ENCODE results near the gene EVI5L.

The EVI5L gene

GRCh38 chr19:7910321-7911161 is 80.5 kb downstream of the EVI5L start:
- FAIRE-seq (no peak), DNase-seq (ENCODE audit: low spot score) (no peak)

- FAIRE-seq (no peak), DNase-seq (ENCODE audit: low spot score) (no peak)
These were observed 81.6 kb downstream of the EVI5L start for GRCh38 chr19:7911508-7912143.

DNA sequence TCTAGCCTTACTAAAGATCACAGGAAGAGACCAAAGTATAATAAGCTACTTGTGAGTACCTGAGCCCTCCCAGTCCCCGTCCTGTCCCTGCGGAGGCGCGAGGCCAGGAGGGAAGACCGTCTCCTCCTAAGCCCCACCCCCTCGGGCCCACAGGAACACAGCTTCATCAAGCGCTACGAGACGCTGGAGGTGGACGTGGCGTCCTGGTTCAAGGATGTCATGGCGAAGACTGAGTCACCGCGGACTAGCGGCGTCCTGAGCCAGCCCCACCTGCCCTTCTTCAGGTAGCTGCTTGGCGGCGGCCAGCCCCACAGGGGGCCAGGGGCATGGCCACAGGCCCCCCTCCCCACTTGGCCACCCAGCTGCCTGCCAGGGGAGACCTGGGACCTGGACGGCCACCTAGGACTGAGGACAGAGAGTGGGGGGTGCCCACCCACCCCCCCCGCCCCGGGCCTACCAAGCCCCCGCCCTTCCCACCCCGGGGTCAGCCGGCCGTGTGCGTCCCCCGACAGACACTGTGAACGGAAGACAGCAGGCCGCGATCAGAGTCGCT is 82.2 kb downstream of the EVI5L start:
- no peak for FAIRE-seq
- DNase-seq (ENCODE audit: low spot score), result no peak

DNA sequence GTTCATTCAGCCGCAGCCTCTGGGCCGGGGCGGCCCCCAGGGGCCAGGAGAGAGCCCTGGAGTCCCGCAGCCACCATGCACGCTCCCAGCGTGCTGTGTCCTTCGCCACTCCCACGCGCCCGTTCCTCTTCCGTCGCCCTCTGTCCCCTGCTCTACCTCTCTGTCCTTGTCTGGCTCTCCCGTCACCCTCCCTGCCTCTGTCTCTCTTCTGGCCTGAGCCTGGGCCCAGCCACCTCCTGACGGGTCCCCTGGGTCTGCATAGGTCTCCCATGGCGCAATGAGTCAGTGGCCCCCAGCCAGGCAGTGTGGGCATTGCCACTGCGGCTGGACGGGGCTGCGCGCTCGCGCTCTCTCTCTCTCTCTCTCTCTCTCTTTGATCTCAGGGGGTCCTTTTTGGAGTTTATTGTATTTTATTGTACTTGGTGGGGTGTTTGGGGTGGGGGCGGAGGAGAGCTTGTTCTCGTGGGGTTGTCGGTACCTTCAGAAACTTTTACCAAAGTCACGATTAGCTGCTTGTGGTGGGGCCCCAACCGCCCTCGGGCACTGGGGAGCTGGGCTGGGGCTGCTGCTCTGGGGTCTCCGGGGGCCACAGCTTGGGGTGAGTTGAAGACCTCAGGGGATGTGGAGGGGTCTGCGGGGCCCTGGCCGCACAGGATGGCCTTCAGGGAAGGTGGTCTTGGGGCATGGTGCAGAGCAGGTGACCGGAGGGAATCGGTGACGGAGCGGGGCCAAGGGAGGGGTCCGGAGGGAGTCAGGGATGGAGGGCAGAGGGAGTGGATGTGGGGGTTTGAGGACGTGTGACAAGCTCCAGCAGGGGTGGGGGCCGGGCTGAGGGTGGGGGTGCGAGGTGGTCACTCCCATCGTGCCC is 82.9 kb downstream of the EVI5L start:
- no peak for FAIRE-seq
- no peak for DNase-seq (ENCODE audit: low spot score)

- no peak for DNase-seq (ENCODE audit: low spot score)
- no peak for FAIRE-seq
These were observed 83.6 kb downstream of the EVI5L start for GRCh38 chr19:7913652-7914051.

DNA sequence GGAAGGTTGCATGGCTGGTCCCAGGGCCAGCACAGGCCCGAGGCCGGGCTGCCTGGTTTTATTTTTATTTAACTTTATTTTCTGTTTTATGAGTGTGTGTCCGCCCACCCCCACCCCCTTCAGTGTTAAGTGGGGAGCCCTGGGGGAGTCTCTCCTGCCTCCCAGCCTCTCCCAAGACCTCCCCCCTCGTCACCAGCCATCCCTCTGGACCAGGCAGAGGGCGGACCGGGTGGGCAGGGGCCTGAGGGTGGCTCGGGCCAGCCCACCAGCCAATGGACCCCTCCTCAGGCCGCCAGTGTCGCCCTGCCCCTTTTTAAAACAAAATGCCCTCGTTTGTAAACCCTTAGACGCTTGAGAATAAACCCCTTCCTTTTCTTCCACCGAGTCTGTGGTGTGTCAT is 84.1 kb downstream of the EVI5L start:
- no peak for FAIRE-seq
- DNase-seq (ENCODE audit: low spot score), result no peak

Measured in RCC 7860 (cell line).